Ovary (tissue), 9 donors: Measurements from ENCODE around the gene PTGES2. TPM values are rescaled to one million over a fixed set of nuclear protein-coding genes. Genes with fewer than 3 reads are reported as not detected.

Source experiments
- DNase-seq, 5 donors: peaks; one replicate each; pipeline ENCODE4 v3.0.0-alpha.2; 2019 to 2020
- H3K27ac ChIP-seq, 2 donors: fragments of 200-600 bp; one replicate each; pipeline versions ENCODE4 v1.5.1 to v1.8.0; 2019 to 2022
- H3K27me3 ChIP-seq: fragments of 200-600 bp; one replicate; pipeline ENCODE4 v1.8.0; 2022
- H3K36me3 ChIP-seq: fragments of 200-600 bp; sonication (generic); one replicate; pipeline ENCODE4 v1.5.1; 2019
- H3K4me1 ChIP-seq: one replicate; pipeline ENCODE4 v1.8.1; 2013; ENCODE audit warnings: mild to moderate bottlenecking, moderate library complexity; ENCODE audit not compliant: insufficient read depth
- H3K4me3 ChIP-seq: fragments of 200-600 bp; sonication (generic); one replicate; pipeline ENCODE4 v1.5.1; 2017
- H3K9me3 ChIP-seq, 2 donors: fragments of 200-600 bp in 1 of 2; sonication (generic) in 1 of 2; one replicate each; pipeline versions ENCODE4 v1.5.1 to v1.8.1; 2013 to 2019; ENCODE audit warnings: mild to moderate bottlenecking in 1 of 2, moderate library complexity in 1 of 2
- EP300 ChIP-seq: sonication (generic); formaldehyde crosslinking; IDR thresholded peaks from one replicate; pipeline ENCODE4 v1.6.1; 2017; ENCODE audit warnings: antibody characterized with exemption
- POLR2A ChIP-seq: fragments of 450-650 bp; IDR thresholded peaks from one replicate; pipeline ENCODE4 v1.6.1; 2017; ENCODE audit warnings: antibody characterized with exemption, mild to moderate bottlenecking, moderate library complexity
- WGBS, 3 donors: extraction: QIAGEN DNeasy Blood & Tissue Kit in 1 of 3; methylation state at CpG; one replicate each; pipeline versions ENCODE4 v1.1.5 to v1.1.7; 2013 to 2017; 5-methylcytosine and 5-hydroxymethylcytosine counted together
- intact Hi-C, 4 donors: fragments of 100-400 bp; cut with DNase I; formaldehyde crosslinking; loops; one replicate each; pipeline versions ENCODE4 v1.11.0 to v1.15.1; 2022 to 2023
- polyA plus RNA-seq, 2 donors: library from polyadenylated mRNA; stranded (reverse); fragments of 200-250 nt in 1 of 2; fragments of 350-450 nt in 1 of 2; fragmentation: Illumina TruSeq in 1 of 2; extraction: RNeasy Lipid Tissue Mini Kit (QIAGEN cat#74804) in 1 of 2; gene quantifications; one replicate each; pipeline ENCODE4 v1.2.3, GENCODE V29; 2013 to 2014
- total RNA-seq, 7 donors: library from RNA; depleted of rRNA in 2 of 7; stranded (reverse); fragments of >200 nt in 2 of 7; fragmentation: NEBNext Ultra II Directional in 3 of 7; extraction: Animal tissue kit (Norgen Biotek cat#: 25700) in 3 of 7; gene quantifications; one replicate each; pipeline versions ENCODE4 v1.1.0 to v1.2.4, GENCODE V29; 2016 to 2023
- TF ChIP-seq, protein P1 (sequence below), 3 donors: fragments of 450-650 bp in 2 of 3; fragments of 200-600 bp in 1 of 3; IDR thresholded peaks; one replicate each; pipeline versions ENCODE4 v1.5.1 to v1.8.0; 2016 to 2022; ENCODE audit warnings: antibody characterized with exemption in 3 of 3, mild to moderate bottlenecking in 1 of 3
- donor health status: DM: no; HTN: no; CAD: no; lungs with moderate emphysema.
- donor health status: DM: no; HTN: no; CAD: no.
- donor health status: Bipolar disorder and iron deficiency.
- donor health status: DM: yes; HTN: yes; CAD: no.
- donor health status: DM: no; HTN: no; CAD: no.
- donor health status: DM: yes; HTN: yes; CAD: no.

Gene PTGES2
- total and polyA plus RNA-seq, 9 donors = 19.6 to 69.5 (median 59.0) TPM

DNA sequence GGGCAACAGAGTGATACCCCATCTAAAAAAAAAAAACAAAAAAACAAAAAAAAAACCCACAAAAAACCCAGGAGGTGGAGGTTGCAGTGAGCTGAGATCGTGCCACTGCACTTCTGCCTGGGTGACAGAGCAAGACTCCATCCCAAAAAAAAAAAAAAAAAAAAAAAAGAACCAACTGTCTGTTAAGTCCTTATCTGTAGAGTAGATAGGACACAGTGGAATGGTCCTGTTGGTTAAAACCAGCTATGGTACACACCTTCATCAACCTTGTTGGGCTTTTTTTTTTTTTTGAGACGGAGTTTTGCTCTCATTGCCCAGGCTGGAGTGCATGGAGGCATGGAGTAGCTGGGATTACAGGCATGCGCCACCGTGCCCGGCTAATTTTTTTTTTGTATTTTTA is 47.3 kb downstream of the PTGES2 start:
- Histone ChIP-seq H3K27me3 (no peaks in the 10 kb centered on the region), H3K9me3 (no peaks in the 10 kb centered on the region), H3K36me3 (no peaks in the 10 kb centered on the region), H3K4me3 (no peak overlapping the region), H3K4me1 (peaks cover 40% of the 10 kb centered on the region), H3K27ac (peak overlapping the region; percentile 25 to 77)
- intact Hi-C loops = no loop called here
- TF ChIP-seq, protein P1, sequence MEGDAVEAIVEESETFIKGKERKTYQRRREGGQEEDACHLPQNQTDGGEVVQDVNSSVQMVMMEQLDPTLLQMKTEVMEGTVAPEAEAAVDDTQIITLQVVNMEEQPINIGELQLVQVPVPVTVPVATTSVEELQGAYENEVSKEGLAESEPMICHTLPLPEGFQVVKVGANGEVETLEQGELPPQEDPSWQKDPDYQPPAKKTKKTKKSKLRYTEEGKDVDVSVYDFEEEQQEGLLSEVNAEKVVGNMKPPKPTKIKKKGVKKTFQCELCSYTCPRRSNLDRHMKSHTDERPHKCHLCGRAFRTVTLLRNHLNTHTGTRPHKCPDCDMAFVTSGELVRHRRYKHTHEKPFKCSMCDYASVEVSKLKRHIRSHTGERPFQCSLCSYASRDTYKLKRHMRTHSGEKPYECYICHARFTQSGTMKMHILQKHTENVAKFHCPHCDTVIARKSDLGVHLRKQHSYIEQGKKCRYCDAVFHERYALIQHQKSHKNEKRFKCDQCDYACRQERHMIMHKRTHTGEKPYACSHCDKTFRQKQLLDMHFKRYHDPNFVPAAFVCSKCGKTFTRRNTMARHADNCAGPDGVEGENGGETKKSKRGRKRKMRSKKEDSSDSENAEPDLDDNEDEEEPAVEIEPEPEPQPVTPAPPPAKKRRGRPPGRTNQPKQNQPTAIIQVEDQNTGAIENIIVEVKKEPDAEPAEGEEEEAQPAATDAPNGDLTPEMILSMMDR (IDR thresholded peaks at IDR 0.05) = no peak
- no peak for TF ChIP-seq POLR2A
- no peak for TF ChIP-seq EP300
- 66 to 86% (median 74%) methylated on average over 5 of the region's 5 CpGs for WGBS, 3 donors
- no peak for DNase-seq

DNA sequence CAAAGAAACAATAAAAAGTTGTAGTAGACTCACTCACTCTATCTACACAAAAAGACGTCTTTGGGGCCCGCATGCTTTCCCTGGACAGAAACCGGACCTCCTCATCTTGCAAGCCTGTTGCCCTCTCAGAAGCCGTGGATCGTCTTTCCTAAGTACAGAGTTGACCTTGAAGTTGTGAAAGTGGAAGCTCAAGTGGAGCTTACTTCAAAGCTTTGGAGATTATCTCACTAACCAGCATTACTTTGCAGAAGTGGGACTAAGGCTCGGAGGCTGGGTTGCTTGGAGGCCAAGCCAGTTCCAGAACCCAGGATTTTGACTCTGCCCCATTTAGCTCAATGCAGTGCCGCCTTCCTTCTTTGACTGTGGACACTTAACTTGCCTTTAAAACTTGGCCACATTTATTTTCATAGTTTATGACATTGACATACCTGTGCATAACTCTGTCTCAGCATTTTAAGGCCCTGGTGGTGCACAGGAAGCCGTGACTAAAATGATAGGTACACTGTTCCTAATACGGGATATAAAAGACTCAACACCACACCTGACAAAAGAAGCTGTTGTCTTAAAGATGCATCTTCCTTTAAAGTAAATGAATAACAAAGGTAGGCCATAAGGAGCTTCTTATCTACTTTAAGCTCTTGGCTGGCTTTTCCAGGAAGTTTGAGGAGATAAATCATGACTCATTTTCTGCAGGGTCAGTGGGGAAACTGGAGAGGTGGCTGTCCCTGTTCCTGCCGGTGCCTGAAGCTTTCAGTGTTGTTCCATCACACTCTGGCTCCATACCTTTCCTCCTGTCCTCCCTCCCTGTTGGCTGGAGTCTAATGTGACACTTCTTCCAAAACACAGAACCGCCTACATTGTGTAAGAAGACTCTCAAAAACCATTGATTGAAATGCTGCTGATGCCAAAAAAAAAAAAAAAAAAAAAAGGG is 48.8 kb downstream of the PTGES2 start:
- TF ChIP-seq, protein P1 (IDR thresholded peaks at IDR 0.05) = no peak
- no peak for TF ChIP-seq EP300
- no peak for TF ChIP-seq POLR2A

DNA sequence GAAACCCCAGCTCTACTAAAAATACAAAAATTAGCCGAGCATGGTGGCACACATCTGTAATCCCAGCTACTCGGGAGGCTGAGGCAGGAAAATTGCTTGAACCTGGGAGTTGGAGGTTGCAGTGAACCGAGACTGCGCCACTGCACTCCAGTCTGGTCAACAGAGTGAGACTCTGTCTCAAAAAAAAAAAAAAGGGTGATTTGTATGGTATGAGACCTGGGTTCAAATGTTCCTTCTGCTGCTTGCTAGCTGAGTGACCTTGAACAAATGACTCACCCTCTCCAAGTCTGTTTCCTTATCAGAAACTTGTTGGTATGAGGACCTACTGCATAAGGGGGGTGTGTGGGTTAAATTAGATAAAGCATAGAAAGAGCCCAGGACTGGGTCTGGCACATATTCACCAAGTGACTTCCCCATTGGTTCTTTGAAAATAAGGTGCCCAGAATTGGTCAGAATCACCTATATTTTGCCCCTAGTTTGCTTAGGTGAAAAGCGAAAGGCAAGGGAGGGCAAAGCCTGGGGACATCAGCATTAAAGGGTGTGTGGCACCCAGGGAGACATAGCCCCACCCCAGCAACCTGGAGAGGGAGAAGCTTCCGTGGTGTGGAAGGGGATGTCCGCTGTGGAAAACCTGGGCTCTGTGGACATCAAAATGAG is 49.6 kb downstream of the PTGES2 start:
- DNase-seq = no peak
- intact Hi-C loops = no loop called here
- H3K4me1 ChIP-seq = peaks cover 41% of the 10 kb centered on the region
- 44 to 58% (median 46%) methylated on average over 7 of the region's 7 CpGs for WGBS, 3 donors
- no peaks in the 10 kb centered on the region for H3K9me3 ChIP-seq
- H3K4me3 ChIP-seq = no peak overlapping the region
- peak overlapping the region; percentile 32 to 77 for H3K27ac ChIP-seq
- no peaks in the 10 kb centered on the region for H3K36me3 ChIP-seq
- H3K27me3 ChIP-seq = no peaks in the 10 kb centered on the region
- TF ChIP-seq, protein P1 (IDR thresholded peaks at IDR 0.05) = no peak
- no peak for TF ChIP-seq POLR2A
- no peak for TF ChIP-seq EP300

More for the DNA sequence above, 48.8 kb downstream of the PTGES2 start:
- peak overlapping the region in 1 of 2 donors; percentile 77 for H3K27ac ChIP-seq
- H3K36me3 ChIP-seq = no peaks in the 10 kb centered on the region
- H3K4me3 ChIP-seq = no peak overlapping the region
- H3K27me3 ChIP-seq = no peaks in the 10 kb centered on the region
- peaks cover 40% of the 10 kb centered on the region for H3K4me1 ChIP-seq
- whole genome bisulfite sequencing, 3 donors = 13 to 23% (median 15%) methylated on average over 11 of the region's 11 CpGs
- intact Hi-C loops = no loop called here
- no peaks in the 10 kb centered on the region for H3K9me3 ChIP-seq
- DNase-seq = peak in 1 of 5 donors; percentile 49

DNA sequence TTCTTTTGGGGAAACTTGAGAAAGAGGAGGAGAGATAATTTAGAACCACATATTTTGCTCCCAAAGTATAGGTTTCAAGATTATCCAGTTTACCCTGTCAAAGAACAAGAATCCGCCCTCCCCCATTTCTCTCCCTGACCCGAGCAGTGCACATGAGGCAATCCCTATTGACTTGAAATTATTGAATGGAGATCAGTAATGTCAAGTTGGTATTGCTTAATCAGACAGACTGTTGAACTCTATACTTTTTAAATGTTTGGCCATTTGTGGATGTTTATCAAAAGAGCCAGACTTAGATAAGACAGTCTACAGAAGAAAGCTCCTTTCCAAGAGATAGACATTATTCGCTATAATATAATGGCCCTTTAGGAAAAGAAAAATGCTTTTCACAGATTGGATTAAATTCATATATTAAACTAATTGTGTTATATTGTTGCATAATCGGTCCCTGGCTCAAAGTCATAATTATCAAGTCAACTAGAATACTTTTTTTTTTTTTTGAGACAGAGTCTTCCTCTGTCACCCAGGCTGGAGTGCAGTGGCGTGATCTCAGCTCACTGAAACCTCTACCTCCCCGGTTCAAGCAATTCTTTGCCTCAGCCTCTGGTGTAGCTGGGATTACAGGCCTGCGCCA is 54.2 kb downstream of the PTGES2 start:
- WGBS, 3 donors = 54 to 62% (median 57%) methylated on average over 7 of the region's 7 CpGs
- intact Hi-C loops = no loop called here
- TF ChIP-seq EP300 (no peak), POLR2A (no peak)
- TF ChIP-seq, protein P1 (IDR thresholded peaks at IDR 0.05) = no peak
- Histone ChIP-seq H3K4me1 (peaks cover 21% of the 10 kb centered on the region), H3K27me3 (no peaks in the 10 kb centered on the region), H3K9me3 (no peaks in the 10 kb centered on the region), H3K36me3 (no peaks in the 10 kb centered on the region), H3K27ac (peak overlapping the region; percentile 47 to 71), H3K4me3 (no peak overlapping the region)
- no peak for DNase-seq
